GM12872 (cell line): ENCODE measurements around the gene ADAM11.

Experiments used
- TF ChIP-seq, protein P1 (sequence below): IDR thresholded peaks from 3 replicates; pipeline ENCODE4 v1.5.1; 2011; ENCODE audit warnings: low read depth, mild to moderate bottlenecking, low read length, moderate library complexity; ENCODE audit not compliant: insufficient read depth

Gene ADAM11

GRCh38 chr17:44759916-44760243 lies 1.1 kb downstream of the ADAM11 start:
- TF ChIP-seq, protein P1, sequence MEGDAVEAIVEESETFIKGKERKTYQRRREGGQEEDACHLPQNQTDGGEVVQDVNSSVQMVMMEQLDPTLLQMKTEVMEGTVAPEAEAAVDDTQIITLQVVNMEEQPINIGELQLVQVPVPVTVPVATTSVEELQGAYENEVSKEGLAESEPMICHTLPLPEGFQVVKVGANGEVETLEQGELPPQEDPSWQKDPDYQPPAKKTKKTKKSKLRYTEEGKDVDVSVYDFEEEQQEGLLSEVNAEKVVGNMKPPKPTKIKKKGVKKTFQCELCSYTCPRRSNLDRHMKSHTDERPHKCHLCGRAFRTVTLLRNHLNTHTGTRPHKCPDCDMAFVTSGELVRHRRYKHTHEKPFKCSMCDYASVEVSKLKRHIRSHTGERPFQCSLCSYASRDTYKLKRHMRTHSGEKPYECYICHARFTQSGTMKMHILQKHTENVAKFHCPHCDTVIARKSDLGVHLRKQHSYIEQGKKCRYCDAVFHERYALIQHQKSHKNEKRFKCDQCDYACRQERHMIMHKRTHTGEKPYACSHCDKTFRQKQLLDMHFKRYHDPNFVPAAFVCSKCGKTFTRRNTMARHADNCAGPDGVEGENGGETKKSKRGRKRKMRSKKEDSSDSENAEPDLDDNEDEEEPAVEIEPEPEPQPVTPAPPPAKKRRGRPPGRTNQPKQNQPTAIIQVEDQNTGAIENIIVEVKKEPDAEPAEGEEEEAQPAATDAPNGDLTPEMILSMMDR: no peak

- TF ChIP-seq, protein P1: no peak
Observed at GRCh38 chr17:44760474-44761308, 1.9 kb downstream of the ADAM11 start.

DNA sequence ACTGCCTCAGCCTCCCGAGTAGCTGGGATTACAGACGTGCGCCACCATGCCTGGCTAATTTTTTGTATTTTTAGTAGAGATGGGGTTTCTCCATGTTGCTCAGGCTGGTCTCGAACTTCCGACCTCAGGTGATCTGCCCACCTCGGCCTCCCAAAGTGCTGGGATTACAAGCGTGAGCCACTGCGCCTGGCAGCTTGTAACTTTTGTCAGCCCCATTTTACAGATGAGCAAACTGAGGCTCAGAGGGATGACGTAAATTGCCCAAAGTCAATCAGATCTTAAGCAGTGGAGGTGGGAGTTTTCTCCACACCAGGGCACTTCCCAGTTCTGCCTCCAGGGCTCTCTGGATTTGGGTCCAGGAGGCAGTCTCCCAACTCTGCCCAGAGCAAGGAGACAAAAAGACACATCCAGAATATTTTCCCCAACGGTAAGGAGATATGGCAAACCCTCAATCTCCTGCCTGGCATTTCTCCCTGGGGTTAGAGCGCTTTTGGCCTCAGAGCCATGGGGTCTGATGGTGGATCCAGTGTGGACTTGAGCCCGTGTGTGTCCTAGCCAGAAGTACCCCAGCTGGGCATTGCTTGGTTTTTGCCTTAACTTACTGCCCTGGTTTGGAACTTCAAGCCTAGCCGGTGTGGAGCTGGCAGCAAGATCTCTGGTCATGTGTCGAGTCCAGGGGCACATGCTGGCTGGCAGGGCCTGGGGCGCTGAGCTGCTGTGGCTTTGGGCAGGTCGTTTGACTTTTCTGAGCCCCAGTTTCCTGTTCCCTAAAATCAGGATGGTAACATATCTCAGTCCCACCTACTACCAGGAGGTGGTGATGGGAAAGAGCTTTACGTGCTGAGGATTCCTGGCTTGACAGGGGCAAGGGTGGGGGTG lies 3.4 kb downstream of the ADAM11 start:
- TF ChIP-seq, protein P1: no peak

DNA sequence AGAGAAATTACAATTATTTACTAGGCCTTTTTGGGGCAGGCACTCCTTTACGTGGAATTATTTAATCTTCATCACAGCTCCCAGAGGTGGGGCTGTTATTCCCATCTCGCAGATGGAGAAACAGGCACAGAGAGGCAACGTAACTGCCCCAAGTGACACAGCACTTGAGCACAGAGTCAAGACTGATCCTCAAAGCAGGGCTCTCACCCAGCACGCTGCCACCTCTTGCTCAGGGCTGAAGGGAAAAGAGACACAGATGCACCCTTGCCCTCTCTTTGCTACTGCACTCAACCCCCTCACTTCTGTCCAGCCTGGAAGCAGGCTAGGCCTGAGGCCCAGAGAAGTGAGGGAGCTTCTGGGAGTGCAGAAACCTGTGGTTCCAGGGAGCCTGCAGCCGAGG lies 4.4 kb downstream of the ADAM11 start:
- TF ChIP-seq, protein P1: no peak

DNA sequence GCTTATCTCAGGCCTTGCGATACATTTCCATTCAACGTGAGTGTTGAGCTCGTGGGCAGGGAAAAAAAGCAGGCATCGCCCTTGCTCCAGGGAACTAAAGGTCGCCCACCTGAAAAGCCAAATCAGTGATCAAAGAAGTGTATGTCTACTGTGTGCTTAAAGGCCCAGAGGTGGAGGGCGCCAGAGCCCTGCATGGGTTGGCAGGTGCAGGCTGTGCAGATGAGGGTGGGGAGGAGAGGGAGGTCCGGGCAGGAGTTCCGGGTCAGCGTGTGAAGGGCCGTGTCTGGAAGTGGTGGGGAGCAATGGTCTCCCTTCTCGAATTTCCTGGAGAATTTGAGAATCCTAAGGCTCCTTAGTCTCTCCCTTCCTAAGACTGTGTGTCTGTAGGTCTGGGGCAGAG lies 7.2 kb downstream of the ADAM11 start:
- TF ChIP-seq, protein P1: no peak

DNA sequence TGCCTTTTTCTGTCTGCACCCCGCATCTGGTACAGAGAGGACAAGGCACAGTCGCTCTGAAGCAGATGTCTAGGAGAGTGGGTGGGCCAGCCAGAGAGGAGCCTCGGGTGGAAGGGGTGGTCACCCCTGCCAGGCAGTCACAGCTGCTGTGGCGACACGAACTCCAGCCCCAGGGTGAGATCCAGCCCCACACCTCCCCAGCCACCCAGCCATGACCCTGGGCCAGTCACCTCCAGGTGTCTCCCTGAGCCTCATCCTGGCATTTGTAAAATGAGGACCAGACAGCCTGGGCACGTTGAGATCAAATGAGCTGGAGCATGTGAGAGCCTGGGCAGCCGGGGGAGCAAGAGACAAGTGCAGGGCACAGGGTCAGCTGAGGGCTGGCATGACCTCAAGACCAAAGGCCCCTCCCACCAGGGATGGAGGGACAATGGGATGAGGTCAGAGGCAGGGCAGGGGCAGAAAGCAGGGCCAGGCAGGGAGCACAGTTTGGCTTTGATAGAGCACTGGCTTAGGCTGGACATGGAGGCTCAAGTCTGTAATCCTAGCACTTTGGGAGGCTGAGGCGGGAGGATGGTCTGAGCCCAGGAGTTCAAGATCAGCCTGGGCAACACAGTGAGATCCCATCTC lies 7.7 kb downstream of the ADAM11 start:
- TF ChIP-seq, protein P1: no peak

- TF ChIP-seq, protein P1: no peak
Observed at GRCh38 chr17:44767493-44767892, 8.7 kb downstream of the ADAM11 start.
